ENCODE measurements around the gene SUN3.

The SUN3 gene

DNA sequence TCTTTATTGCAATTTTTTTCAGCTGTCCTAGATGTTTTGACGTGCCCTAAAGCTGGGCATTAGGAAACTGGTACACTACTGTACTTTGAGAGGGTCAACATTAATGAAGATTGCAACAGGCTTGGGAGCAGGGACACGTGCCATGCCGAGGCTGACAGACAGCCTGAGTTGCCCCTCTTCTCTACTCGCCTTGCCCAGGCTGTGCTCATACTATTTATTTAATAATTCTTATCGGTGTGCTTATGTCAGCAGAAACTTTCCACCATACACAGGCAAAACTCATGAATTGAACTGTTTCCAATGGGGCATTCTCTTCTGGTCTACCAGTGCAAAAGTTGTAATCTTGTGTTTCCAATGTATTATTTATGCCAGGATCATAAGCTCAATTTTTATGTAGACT, 30.8 kb upstream of the SUN3 start:
- Histone ChIP-seq H3F3A (ENCODE audit: low read depth) (no peaks in the 10 kb centered on the region), H3K36me3 (ENCODE audit: insufficient read depth, low read length) (no peaks in the 10 kb centered on the region), H2AFZ (ENCODE audit: low read length) (no peak overlapping the region), H3K4me3 (ENCODE audit: low read length, poor library complexity, severe bottlenecking) (no peak overlapping the region), H3K27me3 (ENCODE audit: insufficient read depth, low read length, poor library complexity, severe bottlenecking) (no peaks in the 10 kb centered on the region), H3K9me2 (replicated peaks; ENCODE audit: low read depth, low read length) (no peaks in the 10 kb centered on the region), H3K4me1 (ENCODE audit: insufficient read depth, low read length, poor library complexity, severe bottlenecking) (no peaks in the 10 kb centered on the region), H3K9me3 (ENCODE audit: insufficient read depth, low read depth, low read length) (no peaks in the 10 kb centered on the region), H3K79me2 (ENCODE audit: insufficient read depth, low read length) (no peaks in the 10 kb centered on the region), H3K9ac (ENCODE audit: low read depth, low read length, poor library complexity, severe bottlenecking) (no peak overlapping the region), H4K20me1 (ENCODE audit: insufficient read depth, low read length, poor library complexity, severe bottlenecking) (no peaks in the 10 kb centered on the region), H3K4me2 (ENCODE audit: low read depth, low read length, poor library complexity, severe bottlenecking) (no peak overlapping the region)
- TF ChIP-seq, protein P1, sequence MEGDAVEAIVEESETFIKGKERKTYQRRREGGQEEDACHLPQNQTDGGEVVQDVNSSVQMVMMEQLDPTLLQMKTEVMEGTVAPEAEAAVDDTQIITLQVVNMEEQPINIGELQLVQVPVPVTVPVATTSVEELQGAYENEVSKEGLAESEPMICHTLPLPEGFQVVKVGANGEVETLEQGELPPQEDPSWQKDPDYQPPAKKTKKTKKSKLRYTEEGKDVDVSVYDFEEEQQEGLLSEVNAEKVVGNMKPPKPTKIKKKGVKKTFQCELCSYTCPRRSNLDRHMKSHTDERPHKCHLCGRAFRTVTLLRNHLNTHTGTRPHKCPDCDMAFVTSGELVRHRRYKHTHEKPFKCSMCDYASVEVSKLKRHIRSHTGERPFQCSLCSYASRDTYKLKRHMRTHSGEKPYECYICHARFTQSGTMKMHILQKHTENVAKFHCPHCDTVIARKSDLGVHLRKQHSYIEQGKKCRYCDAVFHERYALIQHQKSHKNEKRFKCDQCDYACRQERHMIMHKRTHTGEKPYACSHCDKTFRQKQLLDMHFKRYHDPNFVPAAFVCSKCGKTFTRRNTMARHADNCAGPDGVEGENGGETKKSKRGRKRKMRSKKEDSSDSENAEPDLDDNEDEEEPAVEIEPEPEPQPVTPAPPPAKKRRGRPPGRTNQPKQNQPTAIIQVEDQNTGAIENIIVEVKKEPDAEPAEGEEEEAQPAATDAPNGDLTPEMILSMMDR (conservative IDR thresholded peaks at IDR 0.05; ENCODE audit: low read length): no peak
- no peak for TF ChIP-seq EZH2phosphoT487 (IDR thresholded peaks at IDR 0.05; ENCODE audit: borderline replicate concordance)

DNA sequence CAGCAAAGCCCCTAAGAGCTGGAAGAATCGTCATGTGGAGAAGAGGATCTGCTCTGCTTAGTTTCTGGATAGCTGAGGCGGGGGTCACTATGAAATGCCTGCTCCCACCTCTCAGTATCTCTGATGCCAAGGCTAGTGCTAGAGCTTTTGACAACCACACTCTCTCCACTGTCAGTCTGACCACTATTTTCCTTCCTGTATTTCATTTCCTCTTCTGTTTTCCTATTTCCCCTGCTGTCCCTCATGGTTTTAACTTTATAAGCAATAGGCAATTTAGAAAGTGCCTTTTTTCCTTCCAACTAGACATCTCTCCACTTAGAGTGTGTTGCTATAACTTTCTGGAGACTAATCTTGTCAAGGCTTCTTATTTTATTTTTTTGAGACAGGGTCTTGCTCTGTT, 30.1 kb upstream of the SUN3 start:
- Histone ChIP-seq H3K9ac (ENCODE audit: low read depth, low read length, poor library complexity, severe bottlenecking) (no peak overlapping the region), H3K27me3 (ENCODE audit: insufficient read depth, low read length, poor library complexity, severe bottlenecking) (no peaks in the 10 kb centered on the region), H3K4me2 (ENCODE audit: low read depth, low read length, poor library complexity, severe bottlenecking) (no peak overlapping the region), H3K36me3 (ENCODE audit: insufficient read depth, low read length) (no peaks in the 10 kb centered on the region), H3K79me2 (ENCODE audit: insufficient read depth, low read length) (no peaks in the 10 kb centered on the region), H3K4me1 (ENCODE audit: insufficient read depth, low read length, poor library complexity, severe bottlenecking) (no peaks in the 10 kb centered on the region), H3K9me3 (ENCODE audit: insufficient read depth, low read depth, low read length) (no peaks in the 10 kb centered on the region), H3K4me3 (ENCODE audit: low read length, poor library complexity, severe bottlenecking) (no peak overlapping the region), H3F3A (ENCODE audit: low read depth) (no peaks in the 10 kb centered on the region), H3K9me2 (replicated peaks; ENCODE audit: low read depth, low read length) (no peaks in the 10 kb centered on the region), H4K20me1 (ENCODE audit: insufficient read depth, low read length, poor library complexity, severe bottlenecking) (no peaks in the 10 kb centered on the region), H2AFZ (ENCODE audit: low read length) (no peak overlapping the region)
- TF ChIP-seq EZH2phosphoT487 (IDR thresholded peaks at IDR 0.05; ENCODE audit: borderline replicate concordance): no peak
- TF ChIP-seq, protein P1 (conservative IDR thresholded peaks at IDR 0.05; ENCODE audit: low read length): no peak

DNA sequence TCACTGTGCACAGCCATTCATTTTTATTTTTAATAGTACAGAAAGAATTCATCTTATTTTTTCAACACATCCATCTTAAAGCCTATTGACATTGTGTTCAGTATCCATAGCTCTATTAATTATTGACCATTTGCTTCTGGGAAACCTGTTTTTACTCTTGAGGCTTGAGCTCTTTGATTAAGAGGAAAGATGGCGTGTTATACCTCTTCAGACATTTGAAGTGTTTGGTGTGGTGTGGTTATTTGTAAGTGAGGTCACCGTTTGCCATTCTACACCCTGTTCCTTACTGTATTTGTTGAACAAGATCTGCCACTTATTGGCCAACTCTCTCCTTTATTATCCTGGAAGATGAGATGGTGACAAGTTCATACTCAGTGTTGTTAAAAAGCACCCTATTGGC, 24.8 kb upstream of the SUN3 start:
- no peak overlapping the region for H3K9ac ChIP-seq (ENCODE audit: low read depth, low read length, poor library complexity, severe bottlenecking)
- no peaks in the 10 kb centered on the region for H4K20me1 ChIP-seq (ENCODE audit: insufficient read depth, low read length, poor library complexity, severe bottlenecking)
- no peaks in the 10 kb centered on the region for H3K9me3 ChIP-seq (ENCODE audit: insufficient read depth, low read depth, low read length)
- no peaks in the 10 kb centered on the region for H3K4me1 ChIP-seq (ENCODE audit: insufficient read depth, low read length, poor library complexity, severe bottlenecking)
- H3K9me2 ChIP-seq (replicated peaks; ENCODE audit: low read depth, low read length): no peaks in the 10 kb centered on the region
- H3K4me3 ChIP-seq (ENCODE audit: low read length, poor library complexity, severe bottlenecking): no peak overlapping the region
- H2AFZ ChIP-seq (ENCODE audit: low read length): no peak overlapping the region
- H3F3A ChIP-seq (ENCODE audit: low read depth): no peaks in the 10 kb centered on the region
- H3K36me3 ChIP-seq (ENCODE audit: insufficient read depth, low read length): no peaks in the 10 kb centered on the region
- H3K27me3 ChIP-seq (ENCODE audit: insufficient read depth, low read length, poor library complexity, severe bottlenecking): no peaks in the 10 kb centered on the region
- H3K79me2 ChIP-seq (ENCODE audit: insufficient read depth, low read length): no peaks in the 10 kb centered on the region
- H3K4me2 ChIP-seq (ENCODE audit: low read depth, low read length, poor library complexity, severe bottlenecking): no peak overlapping the region
- TF ChIP-seq EZH2phosphoT487 (IDR thresholded peaks at IDR 0.05; ENCODE audit: borderline replicate concordance): no peak
- TF ChIP-seq, protein P1 (conservative IDR thresholded peaks at IDR 0.05; ENCODE audit: low read length): no peak

Measured in Loucy (cell line).